Nephron progenitor cell (in vitro differentiated cells): ENCODE results near the gene RHOXF1.
"Not testable (repeated sequence)": the region's sequence is repeated elsewhere in the genome, so short reads cannot be mapped to it uniquely, and the experiment has no call there.

ENCODE experiments used
- DNase-seq: peaks from one replicate; pipeline ENCODE4 v3.0.0; 2021
- H3K27ac Mint-ChIP-seq: 2 replicates; pipeline ENCODE4 v1.8.0; 2021; ENCODE audit warnings: mild to moderate bottlenecking, moderate library complexity, mixed read lengths
- H3K27me3 Mint-ChIP-seq: 2 replicates; pipeline ENCODE4 v1.8.0; 2021; ENCODE audit warnings: mild to moderate bottlenecking, low read depth, mixed read lengths; ENCODE audit not compliant: poor library complexity
- H3K36me3 Mint-ChIP-seq: 2 replicates; pipeline ENCODE4 v1.8.0; 2021; ENCODE audit warnings: low read depth, mixed read lengths
- H3K4me1 Mint-ChIP-seq: 2 replicates; pipeline ENCODE4 v1.8.0; 2021; ENCODE audit warnings: mixed read lengths
- H3K4me3 Mint-ChIP-seq: 2 replicates; pipeline ENCODE4 v1.8.0; 2021; ENCODE audit warnings: mild to moderate bottlenecking, moderate library complexity, mixed read lengths
- H3K9me3 Mint-ChIP-seq: 2 replicates; pipeline ENCODE4 v1.8.0; 2021; ENCODE audit warnings: mild to moderate bottlenecking, moderate library complexity, mixed read lengths
- TF ChIP-seq, protein P1 (sequence below): fragments of 200-600 bp; sonication (generic); IDR thresholded peaks from 2 replicates; pipeline ENCODE4 v1.5.0; 2021; ENCODE audit warnings: antibody characterized with exemption

The RHOXF1 gene

DNA sequence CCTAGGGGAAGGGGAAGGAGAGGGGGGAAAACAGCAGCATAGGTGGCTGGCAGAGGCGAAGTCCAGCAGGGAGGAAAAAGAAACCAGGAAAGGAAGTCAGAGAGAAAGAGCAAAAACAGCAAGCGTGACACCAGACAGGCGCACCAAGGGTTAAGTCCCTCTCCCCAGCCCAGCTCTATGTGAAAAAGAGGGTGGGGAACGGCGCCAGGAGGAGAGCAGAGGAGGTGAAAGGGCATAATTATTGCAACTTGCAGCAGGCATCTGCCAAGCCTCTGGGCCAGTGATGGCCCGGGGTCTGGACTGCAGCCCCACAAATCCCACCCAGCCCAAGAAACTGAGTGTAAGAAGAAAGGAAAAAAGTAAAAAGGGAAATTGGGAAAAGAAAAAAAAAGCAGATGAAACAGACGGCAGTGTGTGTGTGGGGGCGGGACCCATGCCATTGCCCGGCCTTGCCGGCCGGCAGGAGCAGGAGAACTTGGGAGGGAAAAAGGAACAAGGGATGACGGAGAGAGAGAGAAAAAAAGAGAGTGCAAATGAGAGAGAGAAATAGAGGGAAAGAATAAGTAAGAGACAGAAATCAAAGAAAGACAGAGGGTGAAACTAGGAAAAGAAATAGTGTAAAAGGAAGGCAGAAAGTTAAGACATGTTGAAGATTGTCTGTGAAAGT lies 28.6 kb upstream of the RHOXF1 start:
- Mint-ChIP-seq H3K4me3 (peak overlapping the region; percentile 52), H3K27me3 (no peaks in the 10 kb centered on the region), H3K27ac (peak overlapping the region; percentile 34), H3K36me3 (peaks cover 30% of the 10 kb centered on the region), H3K9me3 (peaks cover 66% of the 10 kb centered on the region), H3K4me1 (peaks cover 10% of the 10 kb centered on the region)
- peak; percentile 5 for DNase-seq
- TF ChIP-seq, protein P1, sequence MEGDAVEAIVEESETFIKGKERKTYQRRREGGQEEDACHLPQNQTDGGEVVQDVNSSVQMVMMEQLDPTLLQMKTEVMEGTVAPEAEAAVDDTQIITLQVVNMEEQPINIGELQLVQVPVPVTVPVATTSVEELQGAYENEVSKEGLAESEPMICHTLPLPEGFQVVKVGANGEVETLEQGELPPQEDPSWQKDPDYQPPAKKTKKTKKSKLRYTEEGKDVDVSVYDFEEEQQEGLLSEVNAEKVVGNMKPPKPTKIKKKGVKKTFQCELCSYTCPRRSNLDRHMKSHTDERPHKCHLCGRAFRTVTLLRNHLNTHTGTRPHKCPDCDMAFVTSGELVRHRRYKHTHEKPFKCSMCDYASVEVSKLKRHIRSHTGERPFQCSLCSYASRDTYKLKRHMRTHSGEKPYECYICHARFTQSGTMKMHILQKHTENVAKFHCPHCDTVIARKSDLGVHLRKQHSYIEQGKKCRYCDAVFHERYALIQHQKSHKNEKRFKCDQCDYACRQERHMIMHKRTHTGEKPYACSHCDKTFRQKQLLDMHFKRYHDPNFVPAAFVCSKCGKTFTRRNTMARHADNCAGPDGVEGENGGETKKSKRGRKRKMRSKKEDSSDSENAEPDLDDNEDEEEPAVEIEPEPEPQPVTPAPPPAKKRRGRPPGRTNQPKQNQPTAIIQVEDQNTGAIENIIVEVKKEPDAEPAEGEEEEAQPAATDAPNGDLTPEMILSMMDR: no peak

DNA sequence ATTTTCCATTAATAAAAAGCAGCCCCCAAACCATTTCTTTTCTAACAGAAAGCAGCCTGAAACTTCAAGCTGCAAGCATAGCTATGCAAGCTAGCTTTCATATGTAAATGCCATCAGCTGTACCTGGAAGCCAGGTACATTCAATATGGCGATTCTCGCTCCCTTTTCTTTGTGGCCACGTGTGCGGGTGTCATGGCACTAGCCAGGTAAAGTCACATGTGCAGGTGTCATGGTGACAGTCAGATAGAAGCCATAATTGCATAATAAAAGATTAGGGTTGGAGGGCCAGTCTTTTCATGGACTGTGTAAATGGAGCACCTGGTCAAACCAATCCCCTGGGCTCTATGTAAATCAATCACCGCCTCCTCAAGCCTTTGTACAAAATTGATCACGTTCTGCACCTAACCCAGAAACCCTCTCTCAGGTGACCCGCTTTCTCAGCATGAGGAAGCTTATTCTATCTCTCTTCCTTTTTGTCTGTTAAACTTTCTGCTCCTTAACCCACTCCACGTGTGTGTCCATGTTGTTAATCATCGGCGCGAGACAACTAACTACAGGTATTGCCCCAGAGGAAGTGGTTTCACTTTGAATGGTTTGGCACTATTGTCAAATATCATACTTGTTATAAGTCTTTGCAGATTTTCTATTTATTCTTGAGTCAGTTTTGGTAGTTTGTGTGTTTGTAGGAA lies 24.7 kb upstream of the RHOXF1 start:
- Mint-ChIP-seq H3K4me3 (no peak overlapping the region), H3K4me1 (peaks cover 10% of the 10 kb centered on the region), H3K27ac (no peak overlapping the region), H3K27me3 (no peaks in the 10 kb centered on the region), H3K9me3 (peaks cover 32% of the 10 kb centered on the region), H3K36me3 (peaks cover 3% of the 10 kb centered on the region)
- DNase-seq: no peak
- TF ChIP-seq, protein P1: no peak

DNA sequence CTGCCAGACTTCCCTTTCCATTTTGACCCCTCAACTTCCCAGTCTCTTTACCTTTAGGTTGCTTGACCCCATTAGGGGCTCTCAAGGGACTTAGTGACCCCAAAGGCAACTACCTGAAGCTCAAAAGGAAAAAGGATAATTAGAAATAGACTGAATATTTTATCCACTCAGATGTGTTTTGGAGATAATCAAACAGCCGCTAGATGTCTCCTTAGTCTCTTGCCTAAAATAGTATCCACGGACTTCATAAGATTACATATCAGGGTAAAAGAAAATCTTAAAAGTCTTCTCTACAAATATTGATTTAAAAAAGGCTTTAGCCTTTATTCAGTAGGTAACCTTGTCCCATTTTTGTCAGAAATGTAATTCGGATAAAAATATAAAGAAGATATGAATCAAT lies 21.7 kb upstream of the RHOXF1 start:
- Mint-ChIP-seq H3K9me3 (peaks cover 10% of the 10 kb centered on the region), H3K36me3 (peaks cover 3% of the 10 kb centered on the region), H3K27ac (no peak overlapping the region), H3K4me1 (no peaks in the 10 kb centered on the region), H3K4me3 (no peak overlapping the region), H3K27me3 (no peaks in the 10 kb centered on the region)
- DNase-seq: no peak
- TF ChIP-seq, protein P1: no peak

DNA sequence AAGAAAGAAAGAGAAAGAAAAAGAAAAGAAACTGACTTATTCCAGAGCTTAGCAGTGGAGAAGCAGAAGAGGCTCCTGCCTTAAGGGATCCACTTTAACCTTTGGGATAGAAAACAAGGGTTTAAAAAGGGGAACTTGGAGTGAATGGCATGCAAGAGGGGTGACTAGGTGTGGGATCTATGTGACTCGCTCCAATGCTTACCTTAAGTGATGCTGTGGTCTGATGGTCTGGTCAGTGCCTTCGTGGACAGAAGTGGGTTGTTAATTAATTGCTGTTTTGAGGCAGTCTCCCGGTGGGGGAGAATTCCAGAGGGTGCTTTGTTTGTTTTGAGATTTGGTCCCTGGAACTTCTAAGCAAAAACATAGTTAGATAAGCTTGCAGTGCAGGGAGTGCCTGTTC lies 21.1 kb upstream of the RHOXF1 start:
- TF ChIP-seq, protein P1: no peak
- peaks cover 3% of the 10 kb centered on the region for H3K36me3 Mint-ChIP-seq
- H3K4me1 Mint-ChIP-seq: no peaks in the 10 kb centered on the region
- no peak for DNase-seq
- H3K27ac Mint-ChIP-seq: peak overlapping the region; percentile 11
- peaks cover 10% of the 10 kb centered on the region for H3K9me3 Mint-ChIP-seq
- no peaks in the 10 kb centered on the region for H3K27me3 Mint-ChIP-seq
- no peak overlapping the region for H3K4me3 Mint-ChIP-seq

DNA sequence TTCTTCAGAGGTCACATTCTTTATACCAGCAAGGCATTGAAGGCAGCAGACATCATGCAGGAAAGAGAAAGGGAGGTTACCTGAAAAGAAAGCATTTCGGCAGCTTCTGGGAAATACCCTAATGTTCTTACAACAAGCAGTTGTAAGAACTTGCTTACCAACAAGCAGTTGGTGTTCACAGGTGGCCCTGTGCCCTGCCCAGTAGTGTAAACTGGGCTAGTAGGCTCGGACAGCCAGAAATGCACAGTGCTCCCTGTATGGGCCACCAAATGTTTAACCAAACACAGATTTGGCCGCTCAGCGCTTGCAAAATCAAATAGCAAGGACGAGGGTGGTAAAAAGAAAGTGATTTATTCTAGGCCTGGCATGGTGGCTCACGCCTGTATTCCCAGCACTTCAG lies 20.4 kb upstream of the RHOXF1 start:
- Mint-ChIP-seq H3K27me3 (no peaks in the 10 kb centered on the region), H3K4me1 (no peaks in the 10 kb centered on the region), H3K27ac (peak overlapping the region; percentile 11), H3K4me3 (no peak overlapping the region), H3K9me3 (peaks cover 10% of the 10 kb centered on the region), H3K36me3 (peaks cover 3% of the 10 kb centered on the region)
- TF ChIP-seq, protein P1: no peak
- no peak for DNase-seq

DNA sequence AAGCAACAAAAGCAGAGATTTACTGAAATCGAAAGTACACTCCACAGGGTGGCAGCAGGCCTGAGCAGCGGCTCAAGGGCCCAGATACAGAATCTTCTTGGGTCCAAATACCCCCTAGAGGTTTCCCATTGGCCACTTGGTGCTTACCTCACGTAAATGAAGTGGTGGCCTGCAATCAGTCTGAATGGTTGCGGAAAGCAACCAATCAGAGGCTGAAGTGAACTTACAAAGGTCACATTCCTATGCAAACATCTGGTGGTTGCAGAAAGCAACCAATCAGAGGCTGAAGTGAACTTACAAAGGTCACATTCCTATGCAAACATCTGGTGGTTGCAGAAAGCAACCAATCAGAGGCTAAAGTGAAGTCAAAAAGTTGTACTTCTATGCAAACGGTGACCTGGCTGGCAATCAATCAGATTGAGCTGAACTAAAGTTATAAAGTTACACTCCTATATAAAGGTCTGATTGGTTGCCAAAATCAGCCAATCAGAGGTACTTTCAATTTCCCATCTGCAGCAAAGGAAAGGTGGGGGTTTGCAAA lies 12.7 kb upstream of the RHOXF1 start:
- not testable (repeated sequence) for H3K27ac Mint-ChIP-seq, H3K4me1 Mint-ChIP-seq, H3K36me3 Mint-ChIP-seq, H3K27me3 Mint-ChIP-seq, H3K4me3 Mint-ChIP-seq, DNase-seq
- H3K9me3 Mint-ChIP-seq: peaks cover 33% of the 10 kb centered on the region
